Activated CD4-positive, CD25-positive, alpha-beta regulatory T cell (primary cell): ENCODE measurements around the gene SANBR.

ENCODE experiments used
- DNase-seq, 4 experiments: peaks; one replicate each; lab custom pipeline; 2025; lab: John Stamatoyannopoulos, UW

The SANBR gene

GRCh38 chr2:61090386-61090921, 24.8 kb downstream of the SANBR start:
- DNase-seq, result no peak

- DNase-seq, result no peak
Observed at GRCh38 chr2:61091485-61091884, 25.8 kb downstream of the SANBR start.

- no peak for DNase-seq
Observed at GRCh38 chr2:61096438-61096837, 30.8 kb downstream of the SANBR start.

- no peak for DNase-seq
Observed at GRCh38 chr2:61100801-61101200, 35.1 kb downstream of the SANBR start.

- no peak for DNase-seq
Observed at GRCh38 chr2:61109291-61109690, 43.6 kb downstream of the SANBR start.

GRCh38 chr2:61111708-61112107, 46.0 kb downstream of the SANBR start:
- DNase-seq, result no peak

- no peak for DNase-seq
Observed at GRCh38 chr2:61114147-61114546, 48.5 kb downstream of the SANBR start.
